Pulmonary artery endothelial cell (primary cell): ENCODE data around the gene SMARCC2. TPM values are rescaled to one million over a fixed set of nuclear protein-coding genes. Genes with fewer than 3 reads are reported as not detected.

ENCODE experiments used
- DNase-seq: peaks from one replicate; pipeline ENCODE4 v3.0.0-alpha.2; 2011; ENCODE audit warnings: low read depth, low spot score
- total RNA-seq: library from RNA; depleted of rRNA; stranded (reverse); fragments of >200 nt; gene quantifications from 2 replicates; pipeline ENCODE4 v1.2.3, GENCODE V29; 2014

The SMARCC2 gene
- 53.2 and 70.9 TPM in 2 replicates for total RNA-seq

- DNase-seq: peak; percentile 60
Observed at GRCh38 chr12:56189099-56189917, at the start of gene SMARCC2. Gene SMARCC2, minus strand, starts transcription at chr12:56189483. Its CDS starts 22 bp downstream, at chr12:56189461.

- no peak for DNase-seq
Observed at GRCh38 chr12:56237552-56237951, 48.3 kb upstream of the SMARCC2 start.

GRCh38 chr12:56236985-56237384 lies 47.7 kb upstream of the SMARCC2 start:
- no peak for DNase-seq

- DNase-seq: no peak
Observed at GRCh38 chr12:56236091-56236490, 46.8 kb upstream of the SMARCC2 start.

- DNase-seq: no peak
Observed at GRCh38 chr12:56234746-56235436, 45.6 kb upstream of the SMARCC2 start.

- no peak for DNase-seq
Observed at GRCh38 chr12:56231184-56231582, 41.9 kb upstream of the SMARCC2 start.

- DNase-seq: no peak
Observed at GRCh38 chr12:56230432-56231183, 41.3 kb upstream of the SMARCC2 start.

GRCh38 chr12:56229916-56230431 lies 40.7 kb upstream of the SMARCC2 start, which contains the start of gene SLC39A5:
Gene SLC39A5, plus strand, starts transcription at chr12:56230051. Its CDS starts 1,224 bp downstream, at chr12:56231275.
- no peak for DNase-seq

GRCh38 chr12:56229082-56229481 lies 39.8 kb upstream of the SMARCC2 start:
- no peak for DNase-seq

- no peak for DNase-seq
Observed at GRCh38 chr12:56224954-56225353, 35.7 kb upstream of the SMARCC2 start.

GRCh38 chr12:56224102-56224701 lies 34.9 kb upstream of the SMARCC2 start, which contains the start of gene NABP2:
Gene NABP2, plus strand, starts transcription at chr12:56224342. Its CDS starts 515 bp downstream, at chr12:56224857.
- peak; percentile 92 for DNase-seq

- no peak for DNase-seq
Observed at GRCh38 chr12:56223571-56224101, 34.4 kb upstream of the SMARCC2 start.

GRCh38 chr12:56222531-56222895 lies 33.2 kb upstream of the SMARCC2 start:
- no peak for DNase-seq

GRCh38 chr12:56221757-56222530 lies 32.7 kb upstream of the SMARCC2 start, which contains the start of gene RNF41:
Gene RNF41, minus strand, starts transcription at chr12:56221922. Its CDS starts 7,875 bp downstream, at chr12:56214047.
- peak; percentile 88 for DNase-seq

GRCh38 chr12:56221232-56221756 lies 32.0 kb upstream of the SMARCC2 start:
- no peak for DNase-seq

- no peak for DNase-seq
Observed at GRCh38 chr12:56220611-56221231, 31.4 kb upstream of the SMARCC2 start.

GRCh38 chr12:56219840-56220239 lies 30.6 kb upstream of the SMARCC2 start:
- no peak for DNase-seq

- DNase-seq: no peak
Observed at GRCh38 chr12:56216461-56216860, 27.2 kb upstream of the SMARCC2 start.

- DNase-seq: no peak
Observed at GRCh38 chr12:56213878-56214277, 24.6 kb upstream of the SMARCC2 start.
